GM21825 (cell line): ENCODE data around the gene PROX1.

Source experiments
- ATAC-seq: cut with Tn5 transposase; IDR thresholded peaks from one replicate; pipeline ENCODE4 v1.9.1; 2021; ENCODE audit warnings: mild to moderate bottlenecking, moderate library complexity; ENCODE audit not compliant: unreplicated experiment

PROX1 gene

GRCh38 chr1:213979751-213980586, 7.8 kb upstream of the PROX1 start:
- ATAC-seq: no peak

- no peak for ATAC-seq
Measured at GRCh38 chr1:213980906-213981305, 6.9 kb upstream of the PROX1 start.

- no peak for ATAC-seq
Measured at GRCh38 chr1:213982289-213982671, 5.5 kb upstream of the PROX1 start.

GRCh38 chr1:213982672-213983492, 4.9 kb upstream of the PROX1 start:
- no peak for ATAC-seq

GRCh38 chr1:213983493-213984386, 4.0 kb upstream of the PROX1 start:
- no peak for ATAC-seq

- no peak for ATAC-seq
Measured at GRCh38 chr1:213984387-213985208, 3.2 kb upstream of the PROX1 start.

- no peak for ATAC-seq
Measured at GRCh38 chr1:213985209-213986019, 2.4 kb upstream of the PROX1 start.

- no peak for ATAC-seq
Measured at GRCh38 chr1:213986020-213986924, 1.5 kb upstream of the PROX1 start.

- ATAC-seq: no peak
Measured at GRCh38 chr1:213986925-213987250, 885 bp upstream of the PROX1 start.

- ATAC-seq: peak; percentile 79
Measured at GRCh38 chr1:213987422-213987926, 299 bp upstream of the PROX1 start.

- no peak for ATAC-seq
Measured at GRCh38 chr1:213988507-213989001, 781 bp downstream of the PROX1 start.

- peak; percentile 39 for ATAC-seq
Measured at GRCh38 chr1:213989002-213989855, 1.5 kb downstream of the PROX1 start.

- ATAC-seq: no peak
Measured at GRCh38 chr1:213993929-213994328, 6.2 kb downstream of the PROX1 start.

- no peak for ATAC-seq
Measured at GRCh38 chr1:213994888-213995287, 7.1 kb downstream of the PROX1 start.

GRCh38 chr1:213995603-213996002, 7.8 kb downstream of the PROX1 start:
- no peak for ATAC-seq

- ATAC-seq: no peak
Measured at GRCh38 chr1:213996320-213997037, 8.7 kb downstream of the PROX1 start.
